ENCODE results near the gene CNKSR1.

- TF ChIP-seq CTCF (IDR thresholded peaks at IDR 0.05) (no peak), POLR2A (IDR thresholded peaks at IDR 0.05) (no peak)
Observed at GRCh38 chr1:26138974-26139558, 38.2 kb upstream of the CNKSR1 start.
